ENCODE results near the gene ARHGEF10L.

The ARHGEF10L gene

GRCh38 chr1:17594690-17595601, 55.4 kb downstream of the ARHGEF10L start:
- DNase-seq: no peak

GRCh38 chr1:17595602-17595925, 56.1 kb downstream of the ARHGEF10L start:
- DNase-seq: no peak

GRCh38 chr1:17596186-17596585, 56.7 kb downstream of the ARHGEF10L start:
- no peak for DNase-seq

GRCh38 chr1:17596651-17597509, 57.4 kb downstream of the ARHGEF10L start:
- peak; percentile 69 for DNase-seq

GRCh38 chr1:17597651-17598050, 58.2 kb downstream of the ARHGEF10L start:
- no peak for DNase-seq

- no peak for DNase-seq
Observed at GRCh38 chr1:17598251-17598650, 58.8 kb downstream of the ARHGEF10L start.

GRCh38 chr1:17599291-17599953, 59.9 kb downstream of the ARHGEF10L start:
- no peak for DNase-seq

- DNase-seq: no peak
Observed at GRCh38 chr1:17599954-17600300, 60.4 kb downstream of the ARHGEF10L start.

GRCh38 chr1:17600321-17600720, 60.8 kb downstream of the ARHGEF10L start:
- no peak for DNase-seq

- DNase-seq: no peak
Observed at GRCh38 chr1:17601643-17602382, 62.3 kb downstream of the ARHGEF10L start.

- peak; percentile 89 for DNase-seq
Observed at GRCh38 chr1:17603091-17603841, 63.8 kb downstream of the ARHGEF10L start.

GRCh38 chr1:17605582-17606344, 66.3 kb downstream of the ARHGEF10L start:
- no peak for DNase-seq

GRCh38 chr1:17606826-17607440, 67.4 kb downstream of the ARHGEF10L start:
- DNase-seq: peak; percentile 48

- DNase-seq: no peak
Observed at GRCh38 chr1:17607644-17608581, 68.4 kb downstream of the ARHGEF10L start.

GRCh38 chr1:17609529-17609928, 70.0 kb downstream of the ARHGEF10L start:
- DNase-seq: no peak

- DNase-seq: no peak
Observed at GRCh38 chr1:17610085-17610484, 70.6 kb downstream of the ARHGEF10L start.

- no peak for DNase-seq
Observed at GRCh38 chr1:17610713-17611112, 71.2 kb downstream of the ARHGEF10L start.

GRCh38 chr1:17611991-17612390, 72.5 kb downstream of the ARHGEF10L start:
- DNase-seq: no peak

GRCh38 chr1:17612831-17613230, 73.3 kb downstream of the ARHGEF10L start:
- no peak for DNase-seq

- DNase-seq: no peak
Observed at GRCh38 chr1:17614586-17614985, 75.1 kb downstream of the ARHGEF10L start.
